GM21360 (cell line): Measurements from ENCODE around the gene HDLBP.
"Not testable (repeated sequence)": the region's sequence is repeated elsewhere in the genome, so short reads cannot be mapped to it uniquely, and the experiment has no call there.

Experiments used
- ATAC-seq: cut with Tn5 transposase; IDR thresholded peaks from one replicate; pipeline ENCODE4 v1.9.1; 2021; ENCODE audit warnings: mild to moderate bottlenecking, moderate library complexity; ENCODE audit not compliant: unreplicated experiment

The HDLBP gene

GRCh38 chr2:241307055-241307454, 8.4 kb downstream of the HDLBP start:
- no peak for ATAC-seq

GRCh38 chr2:241304039-241304670, 11.3 kb downstream of the HDLBP start:
- no peak for ATAC-seq

- ATAC-seq, result no peak
These were observed 12.5 kb downstream of the HDLBP start for GRCh38 chr2:241302759-241303651.

GRCh38 chr2:241302083-241302482, 13.4 kb downstream of the HDLBP start:
- no peak for ATAC-seq

GRCh38 chr2:241300000-241300399, 15.5 kb downstream of the HDLBP start:
- ATAC-seq, result no peak

GRCh38 chr2:241298673-241299072, 16.8 kb downstream of the HDLBP start:
- no peak for ATAC-seq

GRCh38 chr2:241296767-241297166, 18.7 kb downstream of the HDLBP start:
- no peak for ATAC-seq

- ATAC-seq, result no peak
These were observed 20.0 kb downstream of the HDLBP start for GRCh38 chr2:241295326-241296095.

GRCh38 chr2:241293378-241293797, 22.1 kb downstream of the HDLBP start:
- ATAC-seq, result not testable (repeated sequence)

- ATAC-seq, result no peak
These were observed 23.5 kb downstream of the HDLBP start for GRCh38 chr2:241291977-241292376.

- no peak for ATAC-seq
These were observed 24.3 kb downstream of the HDLBP start for GRCh38 chr2:241291153-241291552.

- no peak for ATAC-seq
These were observed 25.9 kb downstream of the HDLBP start for GRCh38 chr2:241289597-241289996.

- no peak for ATAC-seq
These were observed 26.4 kb downstream of the HDLBP start for GRCh38 chr2:241289053-241289452.

GRCh38 chr2:241288324-241288888, 27.1 kb downstream of the HDLBP start:
- ATAC-seq, result no peak

GRCh38 chr2:241286348-241287090, 29.0 kb downstream of the HDLBP start:
- ATAC-seq, result no peak

- ATAC-seq, result no peak
These were observed 29.9 kb downstream of the HDLBP start for GRCh38 chr2:241285596-241285995.

- no peak for ATAC-seq
These were observed 32.9 kb downstream of the HDLBP start for GRCh38 chr2:241282555-241282954.

GRCh38 chr2:241280291-241280690, 35.2 kb downstream of the HDLBP start:
- ATAC-seq, result no peak

GRCh38 chr2:241279828-241280227, 35.6 kb downstream of the HDLBP start:
- ATAC-seq, result no peak

GRCh38 chr2:241279413-241279812, 36.1 kb downstream of the HDLBP start:
- no peak for ATAC-seq
